Lower leg skin (tissue), 3 donors: ENCODE measurements around the gene DUSP3.

Experiments used
- CTCF ChIP-seq, 3 donors: fragments of 450-650 bp; IDR thresholded peaks; one replicate each; pipeline ENCODE4 v1.5.1; 2016; ENCODE audit warnings: antibody characterized with exemption in 3 of 3, mild to moderate bottlenecking in 3 of 3, moderate library complexity in 2 of 3
- POLR2A ChIP-seq, 2 donors: fragments of 450-650 bp; IDR thresholded peaks; one replicate each; pipeline ENCODE4 v1.6.1; 2016 to 2017; ENCODE audit warnings: antibody characterized with exemption in 2 of 2, mild to moderate bottlenecking in 1 of 2, moderate library complexity in 1 of 2

GRCh38 chr17:43778337-43779144 lies at the start of gene DUSP3:
- TF ChIP-seq CTCF (IDR thresholded peaks at IDR 0.05) (no peak), POLR2A (IDR thresholded peaks at IDR 0.05) (peak in 1 of 2 donors; percentile 72)
